NCI-H774 (cell line): ENCODE results near the gene CRHBP.
"Not testable (repeated sequence)": the region's sequence is repeated elsewhere in the genome, so short reads cannot be mapped to it uniquely, and the experiment has no call there.

ENCODE experiments used
- DNase-seq: peaks from one replicate; lab custom pipeline; 2025; lab: John Stamatoyannopoulos, UW

Gene CRHBP

GRCh38 chr5:76952795-76953536 lies at the start of gene CRHBP:
Gene CRHBP, plus strand, starts transcription at chr5:76953045. Its CDS starts 90 bp downstream, at chr5:76953135.
- DNase-seq = no peak

DNA sequence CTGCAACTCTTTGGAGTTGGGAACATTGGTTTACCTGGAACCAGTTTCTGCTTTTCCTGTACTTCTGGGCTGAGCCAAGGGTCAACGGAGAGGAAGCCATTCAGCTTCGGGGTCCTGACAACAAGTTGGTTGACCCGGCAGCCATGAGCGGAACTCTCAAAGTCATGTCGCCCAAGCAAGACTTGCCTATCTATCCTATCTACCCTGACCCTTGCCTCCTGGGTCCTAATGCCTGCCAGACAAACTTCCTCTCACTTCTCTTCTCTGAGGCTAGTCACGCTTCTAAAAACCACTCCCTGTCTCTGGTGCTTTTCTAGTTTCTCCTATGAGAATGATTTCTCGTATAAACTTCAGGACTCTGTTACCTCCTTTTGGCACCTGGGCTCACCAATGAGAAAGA lies 44.7 kb upstream of the CRHBP start:
- no peak for DNase-seq

GRCh38 chr5:76910344-76910933 lies 42.4 kb upstream of the CRHBP start:
- not testable (repeated sequence) for DNase-seq

DNA sequence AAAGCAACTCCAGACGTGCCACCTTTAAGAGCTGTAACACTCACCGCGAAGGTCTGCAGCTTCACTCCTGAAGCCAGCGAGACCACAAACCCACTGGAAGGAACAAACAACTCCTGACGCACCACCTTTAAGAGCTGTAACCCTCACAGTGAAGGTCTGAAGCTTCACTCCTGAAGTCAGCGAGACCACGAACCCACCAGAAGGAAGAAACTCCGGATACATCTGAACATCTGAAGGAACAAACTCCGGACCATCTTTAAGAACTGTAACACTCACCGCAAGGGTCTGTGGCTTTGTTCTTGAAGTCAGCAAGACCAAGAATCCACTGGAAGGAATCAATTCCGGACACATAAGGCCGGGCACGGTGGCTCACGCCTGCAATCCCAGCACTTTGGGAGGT lies 38.2 kb upstream of the CRHBP start:
- not testable (repeated sequence) for DNase-seq

- no peak for DNase-seq
These were observed 34.3 kb upstream of the CRHBP start for GRCh38 chr5:76918539-76918938.

GRCh38 chr5:76920491-76920890 lies 32.4 kb upstream of the CRHBP start:
- no peak for DNase-seq

DNA sequence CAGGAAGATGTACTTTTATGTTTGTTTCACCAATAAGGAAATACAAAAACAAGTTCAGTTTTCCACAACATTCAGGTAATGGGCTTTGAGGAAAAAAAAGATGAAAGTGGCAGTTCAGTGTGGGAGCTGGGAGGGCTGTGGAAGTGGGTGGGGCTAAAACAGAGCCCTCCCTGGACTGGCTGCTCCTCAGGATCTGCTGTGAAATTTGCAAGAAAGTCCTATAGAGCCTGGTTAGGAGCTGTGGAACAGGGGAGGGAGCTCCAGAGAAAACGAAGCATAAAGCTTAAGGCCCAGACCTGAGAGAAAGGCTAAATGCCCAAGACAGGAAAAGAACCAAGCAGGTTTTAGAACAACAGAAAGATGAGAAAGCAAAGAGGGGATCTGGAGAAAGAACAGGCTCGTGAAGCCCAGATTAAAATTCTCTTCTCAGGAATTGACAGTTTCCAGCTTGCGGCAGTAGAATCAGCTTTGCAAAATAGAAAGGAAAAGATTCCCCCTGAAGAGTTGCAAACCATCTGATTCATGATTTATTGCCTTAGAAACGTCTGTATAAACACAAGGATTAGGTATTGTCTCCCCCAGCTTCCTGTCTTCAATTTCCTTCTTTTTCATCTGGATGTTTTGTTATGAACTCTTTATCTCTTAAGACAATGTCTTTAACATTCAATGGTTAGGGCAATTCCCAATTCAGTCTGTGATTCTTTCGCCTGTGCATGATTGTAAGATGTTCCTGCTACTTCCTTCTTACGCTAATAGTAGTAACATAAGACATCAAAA lies 26.3 kb upstream of the CRHBP start:
- no peak for DNase-seq

DNA sequence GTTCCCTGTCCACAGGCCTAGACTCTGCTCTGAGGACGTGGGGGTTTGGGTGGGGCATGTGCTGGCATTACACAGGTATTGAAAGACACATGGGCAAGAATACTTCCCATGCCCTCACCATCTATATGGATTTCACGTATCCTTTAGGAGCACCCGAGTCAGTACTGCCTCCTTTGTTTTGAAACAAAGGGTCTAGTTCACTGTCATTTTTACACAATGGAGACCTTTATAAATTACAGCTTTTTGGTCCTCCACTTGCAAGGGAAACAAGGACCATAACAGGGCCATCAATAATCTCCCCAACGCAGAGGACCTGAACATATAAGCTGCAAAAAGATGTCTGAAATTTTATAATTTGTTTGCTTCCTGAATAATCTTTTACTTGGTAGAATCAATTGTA lies 24.9 kb upstream of the CRHBP start:
- no peak for DNase-seq

GRCh38 chr5:76930083-76930482 lies 22.8 kb upstream of the CRHBP start:
- no peak for DNase-seq

DNA sequence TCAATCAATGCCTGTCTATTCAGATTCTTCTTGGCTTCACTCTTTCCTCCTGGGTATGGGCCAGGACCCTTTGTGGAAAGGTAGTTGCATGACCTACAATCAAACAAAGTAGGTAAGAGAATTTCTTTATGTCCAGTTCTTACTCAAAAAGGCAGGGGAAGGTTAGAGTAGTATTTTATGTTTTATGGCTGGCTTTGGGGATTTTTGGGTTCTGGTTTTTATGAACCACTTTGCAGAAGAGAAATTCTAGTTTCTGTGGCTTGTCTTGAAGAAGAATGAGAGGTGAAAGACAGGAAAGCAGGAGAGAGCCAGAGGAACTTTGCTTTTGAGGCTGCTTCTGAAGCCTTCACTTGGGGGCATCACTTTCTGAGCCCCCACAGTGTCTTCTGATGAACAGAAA lies 14.7 kb upstream of the CRHBP start:
- no peak for DNase-seq

DNA sequence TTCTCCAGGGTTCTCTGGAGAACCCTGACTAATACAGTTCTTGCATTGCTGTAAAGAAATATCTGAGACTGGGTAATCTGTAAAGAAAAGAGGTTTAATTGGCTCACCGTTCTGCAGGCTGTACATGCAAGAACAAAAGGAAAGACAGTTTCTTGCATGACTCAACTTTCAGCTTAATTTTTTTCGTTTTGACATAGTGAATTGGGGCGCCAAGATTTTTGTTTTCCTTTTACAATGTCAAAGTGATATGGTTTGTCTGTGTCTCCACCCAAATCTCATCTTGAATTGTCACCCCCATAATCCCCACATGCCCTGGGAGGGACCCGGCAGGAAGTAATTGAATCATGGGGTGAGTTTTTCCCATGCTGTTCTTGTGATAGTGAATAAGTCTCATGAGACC lies 11.8 kb upstream of the CRHBP start:
- no peak for DNase-seq

GRCh38 chr5:76941442-76941841 lies 11.4 kb upstream of the CRHBP start:
- DNase-seq = no peak

GRCh38 chr5:76942581-76942980 lies 10.3 kb upstream of the CRHBP start:
- no peak for DNase-seq

GRCh38 chr5:76943006-76943405 lies 9.8 kb upstream of the CRHBP start:
- no peak for DNase-seq

- no peak for DNase-seq
These were observed 8.2 kb upstream of the CRHBP start for GRCh38 chr5:76944638-76945037.

- DNase-seq = not testable (repeated sequence)
These were observed 7.6 kb upstream of the CRHBP start for GRCh38 chr5:76945238-76945637.

- no peak for DNase-seq
These were observed 6.8 kb upstream of the CRHBP start for GRCh38 chr5:76946090-76946489.

DNA sequence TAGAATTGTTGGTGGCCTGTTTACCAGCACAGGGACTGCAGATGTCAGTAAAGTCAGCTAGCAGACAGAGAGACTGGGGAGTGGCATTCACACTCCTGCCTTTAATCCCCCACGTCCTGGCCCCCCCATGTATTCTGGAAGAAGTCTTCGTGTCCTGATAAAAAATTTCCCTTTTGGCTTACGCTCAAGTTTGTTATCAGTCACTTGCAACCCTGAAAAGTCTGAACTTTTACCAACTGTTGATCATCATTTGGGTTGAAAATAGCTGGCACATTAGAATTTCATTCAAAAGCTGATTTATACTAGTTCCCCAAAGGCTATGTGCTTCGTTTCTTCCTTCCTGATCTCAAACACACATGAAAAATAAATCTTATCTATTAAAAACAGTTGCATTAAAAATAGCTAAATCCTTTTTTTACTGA lies 5.8 kb upstream of the CRHBP start:
- DNase-seq = no peak

GRCh38 chr5:76953551-76954382 lies 922 bp downstream of the CRHBP start:
- no peak for DNase-seq

DNA sequence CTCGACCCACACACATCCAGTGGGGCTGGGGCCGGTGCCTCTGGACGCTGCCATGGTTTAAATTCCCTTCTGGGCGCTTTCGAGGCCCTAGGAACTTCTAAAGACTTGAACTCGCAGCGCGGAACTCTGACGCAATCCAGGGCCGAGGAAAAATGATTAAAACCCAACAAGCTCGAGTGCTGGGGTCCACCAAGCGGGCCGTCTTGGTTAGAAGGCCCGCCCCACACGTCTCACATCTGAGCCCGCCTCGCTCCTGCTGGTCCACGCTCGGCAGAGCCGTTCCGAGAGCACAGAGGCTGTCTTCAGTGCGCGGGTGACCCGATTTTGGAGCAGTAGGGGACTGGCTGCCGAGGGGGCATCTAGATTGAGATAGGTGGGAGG lies 1.5 kb downstream of the CRHBP start:
- no peak for DNase-seq

DNA sequence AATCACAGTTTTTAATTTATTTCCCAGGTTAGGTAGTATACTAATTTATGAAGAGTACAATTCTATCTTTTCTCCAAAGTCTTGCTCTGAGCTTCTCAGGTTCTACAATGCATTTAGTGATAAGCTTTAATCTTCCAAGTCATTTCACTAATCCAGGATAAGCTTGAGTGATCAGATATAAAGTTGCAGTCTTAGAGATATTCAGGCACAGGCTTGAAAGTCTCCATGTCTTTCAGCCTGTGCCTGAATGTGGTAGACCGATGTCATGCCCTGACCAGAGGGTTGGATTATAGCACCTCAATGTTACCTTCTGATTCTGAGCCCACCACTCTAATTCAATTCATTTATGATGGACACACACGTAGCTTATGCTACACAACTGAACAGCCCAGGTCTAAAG lies 3.2 kb downstream of the CRHBP start:
- DNase-seq = no peak
